HEK293 (cell line): ENCODE data around the gene LCOR.
A peak's percentile ranks its signal among the peaks of the same experiment; 100 is the strongest.

ENCODE experiments used
- CTCF ChIA-PET: fragments of 350-600 bp; formaldehyde crosslinking; extraction: SDS; loops from one replicate; lab custom pipeline; 2021; ENCODE audit warnings: antibody characterized with exemption; lab: Yijun Ruan, JAX
- POLR2A ChIA-PET: fragments of 300-600 bp; formaldehyde crosslinking; extraction: SDS; loops from one replicate; lab custom pipeline; 2020; ENCODE audit warnings: antibody characterized with exemption, inconsistent platforms; lab: Yijun Ruan, JAX
- H3K27ac ChIP-seq: fragments of 200-500 bp; sonication (Bioruptor generic); 2 replicates; pipeline ENCODE4 v1.5.1; 2014; ENCODE audit warnings: low read depth, low read length, control low read depth, inconsistent platforms; ENCODE audit errors: extremely low read depth
- H3K36me3 ChIP-seq, 2 experiments: fragments of 200-500 bp in 1 of 2; sonication (Bioruptor generic) in 1 of 2; 1 replicate in 1 of 2; 2 replicates in 1 of 2; pipeline ENCODE4 v1.5.1; 2014 to 2017; ENCODE audit warnings: inconsistent platforms in 2 of 2, low read length in 2 of 2; ENCODE audit not compliant: control insufficient read depth in 2 of 2, insufficient read depth in 1 of 2
- H3K4me1 ChIP-seq: fragments of 200-500 bp; sonication (Bioruptor generic); 2 replicates; pipeline ENCODE4 v1.5.1; 2014; ENCODE audit warnings: mild to moderate bottlenecking, low read length, inconsistent platforms; ENCODE audit not compliant: control insufficient read depth, insufficient read depth
- H3K4me3 ChIP-seq: 2 replicates; pipeline ENCODE4 v1.5.1; 2011; ENCODE audit warnings: low read depth, mild to moderate bottlenecking, control low read depth, low read length, moderate library complexity
- H3K9me3 ChIP-seq: fragments of 200-500 bp; sonication (Bioruptor generic); 2 replicates; pipeline ENCODE4 v1.5.1; 2014; ENCODE audit warnings: low read depth, low read length, inconsistent platforms; ENCODE audit not compliant: control insufficient read depth, insufficient read depth
- GLI4 ChIP-seq: fragments of 450-650 bp; formaldehyde crosslinking; IDR thresholded peaks from 2 replicates; pipeline ENCODE4 v1.5.1; 2016; ENCODE audit warnings: missing biosample characterization, missing genetic modification characterization
- SALL2 ChIP-seq: fragments of 450-650 bp; formaldehyde crosslinking; IDR thresholded peaks from 2 replicates; pipeline ENCODE4 v1.5.0; 2017; ENCODE audit warnings: missing biosample characterization, mild to moderate bottlenecking, missing genetic modification characterization, borderline replicate concordance
- SETDB1 ChIP-seq: IDR thresholded peaks from one replicate; pipeline ENCODE4 v1.6.1; 2017; ENCODE audit warnings: mild to moderate bottlenecking, low read length, moderate library complexity, mixed read lengths; ENCODE audit not compliant: insufficient read length
- ZBTB1 ChIP-seq: fragments of 450-650 bp; formaldehyde crosslinking; IDR thresholded peaks from 2 replicates; pipeline ENCODE4 v1.5.1; 2016; ENCODE audit warnings: missing biosample characterization, missing genetic modification characterization
- ZBTB17 ChIP-seq: fragments of 450-650 bp; formaldehyde crosslinking; IDR thresholded peaks from 2 replicates; pipeline ENCODE4 v1.5.1; 2016; ENCODE audit warnings: missing biosample characterization, missing genetic modification characterization
- ZBTB48 ChIP-seq: fragments of 450-650 bp; formaldehyde crosslinking; IDR thresholded peaks from 2 replicates; pipeline ENCODE4 v1.5.1; 2016; ENCODE audit warnings: missing biosample characterization, missing genetic modification characterization
- ZNF146 ChIP-seq: fragments of 450-650 bp; formaldehyde crosslinking; IDR thresholded peaks from 2 replicates; pipeline ENCODE4 v1.5.1; 2016; ENCODE audit warnings: missing biosample characterization, missing genetic modification characterization
- ZNF19 ChIP-seq: fragments of 450-650 bp; formaldehyde crosslinking; IDR thresholded peaks from 2 replicates; pipeline ENCODE4; 2016; ENCODE audit warnings: missing biosample characterization, missing genetic modification characterization, low read depth
- ZNF324 ChIP-seq: fragments of 450-650 bp; formaldehyde crosslinking; IDR thresholded peaks from 2 replicates; pipeline ENCODE4 v1.5.1; 2016; ENCODE audit warnings: missing biosample characterization, missing genetic modification characterization
- ZNF366 ChIP-seq: fragments of 450-650 bp; formaldehyde crosslinking; conservative IDR thresholded peaks from 2 replicates; pipeline ENCODE4 v1.5.1; 2016; ENCODE audit warnings: missing biosample characterization, missing genetic modification characterization
- ZNF416 ChIP-seq: fragments of 450-650 bp; formaldehyde crosslinking; IDR thresholded peaks from 2 replicates; pipeline ENCODE4 v1.5.1; 2016; ENCODE audit warnings: missing biosample characterization, missing genetic modification characterization
- ZNF707 ChIP-seq: fragments of 450-650 bp; formaldehyde crosslinking; IDR thresholded peaks from 2 replicates; pipeline ENCODE4 v1.5.1; 2016; ENCODE audit warnings: missing biosample characterization, missing genetic modification characterization
- ZNF747 ChIP-seq: fragments of 450-650 bp; formaldehyde crosslinking; IDR thresholded peaks from 2 replicates; pipeline ENCODE4 v1.5.1; 2016; ENCODE audit warnings: missing biosample characterization, missing genetic modification characterization
- ZSCAN23 ChIP-seq: fragments of 450-650 bp; formaldehyde crosslinking; IDR thresholded peaks from 2 replicates; pipeline ENCODE4 v1.5.1; 2016; ENCODE audit warnings: missing biosample characterization, missing genetic modification characterization
- TF ChIP-seq, protein P1 (sequence below): fragments of 450-650 bp; formaldehyde crosslinking; IDR thresholded peaks from 2 replicates; pipeline ENCODE4 v1.5.1; 2016; ENCODE audit warnings: missing biosample characterization, missing genetic modification characterization, low read depth
- TF ChIP-seq, protein P2 (sequence below): fragments of 450-650 bp; formaldehyde crosslinking; IDR thresholded peaks from 2 replicates; pipeline ENCODE4 v1.5.1; 2016; ENCODE audit warnings: missing biosample characterization, missing genetic modification characterization
- TF ChIP-seq, protein P3 (sequence below): fragments of 450-650 bp; formaldehyde crosslinking; IDR thresholded peaks from 2 replicates; pipeline ENCODE4 v1.5.1; 2017; ENCODE audit warnings: missing biosample characterization, missing genetic modification characterization
- TF ChIP-seq, protein P4 (sequence below): fragments of 450-650 bp; formaldehyde crosslinking; IDR thresholded peaks from 2 replicates; pipeline ENCODE4 v1.5.1; 2016; ENCODE audit warnings: missing biosample characterization, missing genetic modification characterization, borderline replicate concordance
- TF ChIP-seq, protein P5 (sequence below): sonication (generic); formaldehyde crosslinking; IDR thresholded peaks from 2 replicates; pipeline ENCODE4 v1.8.1; 2022; ENCODE audit warnings: mild to moderate bottlenecking, moderate library complexity, missing genetic modification reagents
- TF ChIP-seq, protein P6 (sequence below): fragments of 450-650 bp; formaldehyde crosslinking; IDR thresholded peaks from 2 replicates; pipeline ENCODE4 v1.5.1; 2016; ENCODE audit warnings: missing biosample characterization, missing genetic modification characterization

LCOR gene

DNA sequence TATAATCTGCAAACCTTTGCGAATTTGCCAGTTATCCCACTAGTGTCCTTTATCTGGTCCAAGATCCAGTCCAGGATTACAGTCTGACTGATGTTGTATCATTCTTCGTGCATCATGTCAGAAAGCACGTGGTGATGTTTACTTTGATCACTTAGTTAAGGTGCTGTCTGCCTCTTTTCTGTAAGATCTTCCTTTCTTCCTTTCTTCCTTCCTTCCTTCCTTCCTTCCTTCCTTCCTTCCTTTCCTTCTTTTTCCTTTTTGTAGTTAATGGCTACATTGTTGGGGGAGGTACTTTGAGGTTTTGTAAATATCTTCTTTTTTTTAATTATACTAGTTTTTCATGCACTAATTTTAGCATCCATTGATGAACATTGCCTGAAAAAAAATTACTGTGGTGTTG, 80.3 kb downstream of the LCOR start:
- ChIA-PET POLR2A (no interaction called here), CTCF (interaction anchor here (1.0 kb wide), 1 partner anchor 11 kb away, joined by 4 read pairs; no protein-coding TSS in a partner anchor)
- no peaks in the 10 kb centered on the region for H3K4me1 ChIP-seq
- TF ChIP-seq ZNF366 (tag by site-specific recombination), result peak; percentile 92
- TF ChIP-seq ZBTB17 (tag by site-specific recombination), result 0 out of 2 replicates have a peak, but pooled peaks have one; percentile 32
- TF ChIP-seq ZNF416 (tag by site-specific recombination), result no peak
- H3K9me3 ChIP-seq, result no peaks in the 10 kb centered on the region
- H3K36me3 ChIP-seq, result peaks cover 4 to 6% of the 10 kb centered on the region in 2 experiments; a peak in 2 of 3 replicates
- H3K27ac ChIP-seq, result no peak overlapping the region
- no peak overlapping the region for H3K4me3 ChIP-seq

DNA sequence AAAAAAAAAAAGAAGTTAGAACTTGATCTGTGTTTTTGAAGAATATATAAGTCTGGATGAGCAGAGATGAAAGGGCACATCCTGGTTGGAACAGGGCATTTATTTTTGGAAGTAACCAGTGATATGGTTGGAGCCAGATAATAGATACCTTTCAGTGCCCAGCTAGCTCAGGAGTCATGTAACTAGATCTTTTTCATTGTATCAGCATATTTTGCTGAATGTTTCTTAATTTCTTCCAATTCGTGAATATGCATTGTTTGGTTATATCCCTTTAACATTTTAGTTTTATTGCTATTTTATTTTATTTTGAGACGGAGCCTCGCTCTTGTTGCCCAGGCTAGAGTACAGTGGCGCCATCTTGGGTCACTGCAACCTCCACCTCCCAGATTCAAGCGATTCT, 81.8 kb downstream of the LCOR start:
- no peak for TF ChIP-seq ZNF324 (tag by site-specific recombination)
- TF ChIP-seq, protein P1, sequence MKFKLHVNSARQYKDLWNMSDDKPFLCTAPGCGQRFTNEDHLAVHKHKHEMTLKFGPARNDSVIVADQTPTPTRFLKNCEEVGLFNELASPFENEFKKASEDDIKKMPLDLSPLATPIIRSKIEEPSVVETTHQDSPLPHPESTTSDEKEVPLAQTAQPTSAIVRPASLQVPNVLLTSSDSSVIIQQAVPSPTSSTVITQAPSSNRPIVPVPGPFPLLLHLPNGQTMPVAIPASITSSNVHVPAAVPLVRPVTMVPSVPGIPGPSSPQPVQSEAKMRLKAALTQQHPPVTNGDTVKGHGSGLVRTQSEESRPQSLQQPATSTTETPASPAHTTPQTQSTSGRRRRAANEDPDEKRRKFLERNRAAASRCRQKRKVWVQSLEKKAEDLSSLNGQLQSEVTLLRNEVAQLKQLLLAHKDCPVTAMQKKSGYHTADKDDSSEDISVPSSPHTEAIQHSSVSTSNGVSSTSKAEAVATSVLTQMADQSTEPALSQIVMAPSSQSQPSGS, result no peak
- no peak for TF ChIP-seq ZNF146 (tag by site-specific recombination)
- no peak for TF ChIP-seq ZSCAN23
- TF ChIP-seq, protein P2, sequence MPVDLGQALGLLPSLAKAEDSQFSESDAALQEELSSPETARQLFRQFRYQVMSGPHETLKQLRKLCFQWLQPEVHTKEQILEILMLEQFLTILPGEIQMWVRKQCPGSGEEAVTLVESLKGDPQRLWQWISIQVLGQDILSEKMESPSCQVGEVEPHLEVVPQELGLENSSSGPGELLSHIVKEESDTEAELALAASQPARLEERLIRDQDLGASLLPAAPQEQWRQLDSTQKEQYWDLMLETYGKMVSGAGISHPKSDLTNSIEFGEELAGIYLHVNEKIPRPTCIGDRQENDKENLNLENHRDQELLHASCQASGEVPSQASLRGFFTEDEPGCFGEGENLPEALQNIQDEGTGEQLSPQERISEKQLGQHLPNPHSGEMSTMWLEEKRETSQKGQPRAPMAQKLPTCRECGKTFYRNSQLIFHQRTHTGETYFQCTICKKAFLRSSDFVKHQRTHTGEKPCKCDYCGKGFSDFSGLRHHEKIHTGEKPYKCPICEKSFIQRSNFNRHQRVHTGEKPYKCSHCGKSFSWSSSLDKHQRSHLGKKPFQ (tag by site-specific recombination), result no peak
- TF ChIP-seq, protein P3, sequence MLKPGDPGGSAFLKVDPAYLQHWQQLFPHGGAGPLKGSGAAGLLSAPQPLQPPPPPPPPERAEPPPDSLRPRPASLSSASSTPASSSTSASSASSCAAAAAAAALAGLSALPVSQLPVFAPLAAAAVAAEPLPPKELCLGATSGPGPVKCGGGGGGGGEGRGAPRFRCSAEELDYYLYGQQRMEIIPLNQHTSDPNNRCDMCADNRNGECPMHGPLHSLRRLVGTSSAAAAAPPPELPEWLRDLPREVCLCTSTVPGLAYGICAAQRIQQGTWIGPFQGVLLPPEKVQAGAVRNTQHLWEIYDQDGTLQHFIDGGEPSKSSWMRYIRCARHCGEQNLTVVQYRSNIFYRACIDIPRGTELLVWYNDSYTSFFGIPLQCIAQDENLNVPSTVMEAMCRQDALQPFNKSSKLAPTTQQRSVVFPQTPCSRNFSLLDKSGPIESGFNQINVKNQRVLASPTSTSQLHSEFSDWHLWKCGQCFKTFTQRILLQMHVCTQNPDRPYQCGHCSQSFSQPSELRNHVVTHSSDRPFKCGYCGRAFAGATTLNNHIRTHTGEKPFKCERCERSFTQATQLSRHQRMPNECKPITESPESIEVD (tag by site-specific recombination), result no peak
- no peak for TF ChIP-seq ZNF747
- TF ChIP-seq ZNF19 (tag by site-specific recombination), result no peak
- TF ChIP-seq SALL2, result no peak
- no peak for TF ChIP-seq ZNF366 (tag by site-specific recombination)
- no peak for TF ChIP-seq ZNF707 (tag by site-specific recombination)
- no peak for TF ChIP-seq ZBTB48 (tag by site-specific recombination)
- TF ChIP-seq, protein P4, sequence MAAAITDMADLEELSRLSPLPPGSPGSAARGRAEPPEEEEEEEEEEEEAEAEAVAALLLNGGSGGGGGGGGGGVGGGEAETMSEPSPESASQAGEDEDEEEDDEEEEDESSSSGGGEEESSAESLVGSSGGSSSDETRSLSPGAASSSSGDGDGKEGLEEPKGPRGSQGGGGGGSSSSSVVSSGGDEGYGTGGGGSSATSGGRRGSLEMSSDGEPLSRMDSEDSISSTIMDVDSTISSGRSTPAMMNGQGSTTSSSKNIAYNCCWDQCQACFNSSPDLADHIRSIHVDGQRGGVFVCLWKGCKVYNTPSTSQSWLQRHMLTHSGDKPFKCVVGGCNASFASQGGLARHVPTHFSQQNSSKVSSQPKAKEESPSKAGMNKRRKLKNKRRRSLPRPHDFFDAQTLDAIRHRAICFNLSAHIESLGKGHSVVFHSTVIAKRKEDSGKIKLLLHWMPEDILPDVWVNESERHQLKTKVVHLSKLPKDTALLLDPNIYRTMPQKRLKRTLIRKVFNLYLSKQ, result no peak
- TF ChIP-seq, protein P5, sequence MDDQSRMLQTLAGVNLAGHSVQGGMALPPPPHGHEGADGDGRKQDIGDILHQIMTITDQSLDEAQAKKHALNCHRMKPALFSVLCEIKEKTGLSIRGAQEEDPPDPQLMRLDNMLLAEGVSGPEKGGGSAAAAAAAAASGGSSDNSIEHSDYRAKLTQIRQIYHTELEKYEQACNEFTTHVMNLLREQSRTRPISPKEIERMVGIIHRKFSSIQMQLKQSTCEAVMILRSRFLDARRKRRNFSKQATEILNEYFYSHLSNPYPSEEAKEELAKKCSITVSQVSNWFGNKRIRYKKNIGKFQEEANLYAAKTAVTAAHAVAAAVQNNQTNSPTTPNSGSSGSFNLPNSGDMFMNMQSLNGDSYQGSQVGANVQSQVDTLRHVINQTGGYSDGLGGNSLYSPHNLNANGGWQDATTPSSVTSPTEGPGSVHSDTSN (CRISPR knock-in tag), result no peak
- TF ChIP-seq SETDB1, result no peak
- TF ChIP-seq GLI4 (tag by site-specific recombination), result no peak
- TF ChIP-seq, protein P6, sequence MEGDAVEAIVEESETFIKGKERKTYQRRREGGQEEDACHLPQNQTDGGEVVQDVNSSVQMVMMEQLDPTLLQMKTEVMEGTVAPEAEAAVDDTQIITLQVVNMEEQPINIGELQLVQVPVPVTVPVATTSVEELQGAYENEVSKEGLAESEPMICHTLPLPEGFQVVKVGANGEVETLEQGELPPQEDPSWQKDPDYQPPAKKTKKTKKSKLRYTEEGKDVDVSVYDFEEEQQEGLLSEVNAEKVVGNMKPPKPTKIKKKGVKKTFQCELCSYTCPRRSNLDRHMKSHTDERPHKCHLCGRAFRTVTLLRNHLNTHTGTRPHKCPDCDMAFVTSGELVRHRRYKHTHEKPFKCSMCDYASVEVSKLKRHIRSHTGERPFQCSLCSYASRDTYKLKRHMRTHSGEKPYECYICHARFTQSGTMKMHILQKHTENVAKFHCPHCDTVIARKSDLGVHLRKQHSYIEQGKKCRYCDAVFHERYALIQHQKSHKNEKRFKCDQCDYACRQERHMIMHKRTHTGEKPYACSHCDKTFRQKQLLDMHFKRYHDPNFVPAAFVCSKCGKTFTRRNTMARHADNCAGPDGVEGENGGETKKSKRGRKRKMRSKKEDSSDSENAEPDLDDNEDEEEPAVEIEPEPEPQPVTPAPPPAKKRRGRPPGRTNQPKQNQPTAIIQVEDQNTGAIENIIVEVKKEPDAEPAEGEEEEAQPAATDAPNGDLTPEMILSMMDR (tag by site-specific recombination), result no peak
- TF ChIP-seq ZBTB1 (tag by site-specific recombination), result no peak
- no peak overlapping the region for H3K27ac ChIP-seq
- H3K9me3 ChIP-seq, result no peaks in the 10 kb centered on the region
- POLR2A ChIA-PET, result no interaction called here
- peaks cover 3% of the 10 kb centered on the region; the same call in 1 of the 2 replicates for H3K4me1 ChIP-seq
- no peak overlapping the region for H3K4me3 ChIP-seq
- CTCF ChIA-PET, result interaction anchor here (0.6 to 1.1 kb wide), 2 partner anchors 10 to 250 kb away, joined by 3 read pairs; no protein-coding TSS in a partner anchor
- peaks cover 0 to 6% of the 10 kb centered on the region in 2 experiments; a peak in 2 of 3 replicates for H3K36me3 ChIP-seq
